IMR-90 (cell line): ENCODE results near the gene SLC2A6. TPM values are rescaled to one million over a fixed set of nuclear protein-coding genes. Genes with fewer than 3 reads are reported as not detected.

Source experiments
- ATAC-seq: fragments of 200-7000 bp; cut with Tn5 transposase; 2 replicates; pipeline ENCODE4 v1.9.1; 2020; ENCODE audit warnings: low read depth, mild to moderate bottlenecking, moderate library complexity
- BruUV-seq: library from RNA; stranded (reverse); fragments of 400-500 nt; replicated peaks from 2 replicates; lab custom pipeline; 2021; lab: Mats Ljungman, UMichigan
- CTCF ChIA-PET: fragments of 300-600 bp; formaldehyde crosslinking; extraction: SDS; loops from one replicate; lab custom pipeline; 2021; ENCODE audit warnings: antibody characterized with exemption; lab: Yijun Ruan, JAX
- POLR2A ChIA-PET: fragments of 300-600 bp; sonication (Branson Sonifier 250); formaldehyde crosslinking; loops from one replicate; lab custom pipeline; 2022; ENCODE audit warnings: antibody characterized with exemption; ENCODE audit not compliant: unreplicated experiment; lab: Charles Lee
- DNase-seq: peaks from one replicate; pipeline ENCODE4 v3.0.0; 2013
- H2AFZ ChIP-seq: replicated peaks from 2 replicates; pipeline ENCODE3; 2013; ENCODE audit warnings: low read length, mild to moderate bottlenecking; ENCODE audit not compliant: poor library complexity
- H2AK5ac ChIP-seq: 2 replicates; pipeline ENCODE4 v1.6.1; 2013; ENCODE audit warnings: low read depth, low read length, inconsistent platforms
- H2AK9ac ChIP-seq: replicated peaks from 2 replicates; pipeline ENCODE3; 2013; ENCODE audit warnings: mild to moderate bottlenecking, low read depth, low read length, moderate library complexity; ENCODE audit not compliant: poor library complexity
- H2BK120ac ChIP-seq: 2 replicates; pipeline ENCODE4 v1.6.1; 2013; ENCODE audit warnings: low read depth, low read length, inconsistent platforms
- H2BK15ac ChIP-seq: 3 replicates; pipeline ENCODE4 v1.6.1; 2013; ENCODE audit warnings: low read depth, low read length, inconsistent platforms
- H2BK20ac ChIP-seq: 2 replicates; pipeline ENCODE4 v1.6.1; 2013; ENCODE audit warnings: low read depth, mild to moderate bottlenecking, inconsistent platforms, low read length, moderate library complexity
- H2BK5ac ChIP-seq: 2 replicates; pipeline ENCODE4 v1.6.1; 2013; ENCODE audit warnings: mild to moderate bottlenecking, low read depth, low read length, inconsistent platforms; ENCODE audit not compliant: poor library complexity, severe bottlenecking
- H3K14ac ChIP-seq: replicated peaks from 2 replicates; pipeline ENCODE4 v1.6.1; 2013; ENCODE audit warnings: low read depth, low read length, inconsistent platforms
- H3K18ac ChIP-seq: 2 replicates; pipeline ENCODE4 v1.6.1; 2013; ENCODE audit warnings: low read depth, low read length, control low read depth
- H3K23ac ChIP-seq: 2 replicates; pipeline ENCODE4 v1.6.1; 2013; ENCODE audit warnings: low read depth, low read length, inconsistent platforms
- H3K27ac ChIP-seq: 2 replicates; pipeline ENCODE4 v1.5.1; 2013; ENCODE audit warnings: mild to moderate bottlenecking, control low read depth, low read length; ENCODE audit not compliant: insufficient read depth
- H3K27me3 ChIP-seq: 2 replicates; pipeline ENCODE4 v1.6.1; 2013; ENCODE audit warnings: low read length; ENCODE audit not compliant: control insufficient read depth, insufficient read depth
- H3K36me3 ChIP-seq: 2 replicates; pipeline ENCODE4 v1.6.1; 2013; ENCODE audit warnings: low read length, mixed read lengths; ENCODE audit not compliant: control insufficient read depth, insufficient read depth
- H3K4ac ChIP-seq: 2 replicates; pipeline ENCODE4 v1.6.1; 2013; ENCODE audit warnings: low read depth, low read length, inconsistent platforms
- H3K4me1 ChIP-seq: 2 replicates; pipeline ENCODE4 v1.6.1; 2013; ENCODE audit warnings: low read length, mixed read lengths; ENCODE audit not compliant: control insufficient read depth, insufficient read depth
- H3K4me2 ChIP-seq: 2 replicates; pipeline ENCODE4 v1.6.1; 2013; ENCODE audit warnings: low read depth, mild to moderate bottlenecking, control low read depth, low read length, moderate library complexity
- H3K4me3 ChIP-seq: 2 replicates; pipeline ENCODE4 v1.5.1; 2013; ENCODE audit warnings: low read depth, mild to moderate bottlenecking, control low read depth, low read length, moderate library complexity; ENCODE audit not compliant: insufficient read depth
- H3K56ac ChIP-seq: 2 replicates; pipeline ENCODE4 v1.6.1; 2013; ENCODE audit warnings: low read length, inconsistent platforms; ENCODE audit not compliant: insufficient read depth; ENCODE audit errors: extremely low read depth
- H3K79me1 ChIP-seq, 2 experiments: 2 replicates each; pipeline ENCODE4 v1.6.1; 2013; ENCODE audit warnings: low read length in 2 of 2, inconsistent platforms in 1 of 2, low read depth in 1 of 2
- H3K9ac ChIP-seq: 2 replicates; pipeline ENCODE4 v1.6.1; 2013; ENCODE audit warnings: low read depth, low read length, control low read depth
- H3K9me1 ChIP-seq: 2 replicates; pipeline ENCODE4 v1.6.1; 2013; ENCODE audit warnings: low read length, inconsistent platforms; ENCODE audit not compliant: insufficient read depth
- H3K9me3 ChIP-seq: 2 replicates; pipeline ENCODE4 v1.6.1; 2013; ENCODE audit warnings: low read length; ENCODE audit not compliant: control insufficient read depth, insufficient read depth
- H4K20me1 ChIP-seq: 2 replicates; pipeline ENCODE4 v1.6.1; 2013; ENCODE audit warnings: low read length, inconsistent platforms; ENCODE audit not compliant: insufficient read depth
- H4K5ac ChIP-seq: 2 replicates; pipeline ENCODE4 v1.6.1; 2013; ENCODE audit warnings: mild to moderate bottlenecking, low read depth, low read length, control low read depth
- H4K8ac ChIP-seq, 2 experiments: 2 replicates each; pipeline ENCODE4 v1.6.1; 2013; ENCODE audit warnings: low read depth in 2 of 2, low read length in 2 of 2, control low read depth in 1 of 2, inconsistent platforms in 1 of 2
- H4K91ac ChIP-seq: 2 replicates; pipeline ENCODE4 v1.6.1; 2013; ENCODE audit warnings: low read depth, low read length, inconsistent platforms; ENCODE audit not compliant: insufficient read depth
- BHLHE40 ChIP-seq: fragments of 150-350 bp; IDR thresholded peaks from 2 replicates; pipeline ENCODE4 v1.6.1; 2016; ENCODE audit warnings: mild to moderate bottlenecking, low read depth, low read length
- CEBPB ChIP-seq: IDR thresholded peaks from 2 replicates; pipeline ENCODE4 v1.6.1; 2012; ENCODE audit warnings: low read depth, low read length, improper control_type of control experiment
- CHD1 ChIP-seq: IDR thresholded peaks from 2 replicates; pipeline ENCODE4 v1.6.1; 2012; ENCODE audit warnings: low read depth, low read length, improper control_type of control experiment
- CTCF ChIP-seq: conservative IDR thresholded peaks from 2 replicates; pipeline ENCODE4 v1.5.1; 2012; ENCODE audit warnings: mild to moderate bottlenecking, low read depth, low read length, improper control_type of control experiment
- ELK1 ChIP-seq: fragments of 150-350 bp; IDR thresholded peaks from 2 replicates; pipeline ENCODE4 v1.6.1; 2016; ENCODE audit warnings: low read depth, mild to moderate bottlenecking, low read length, moderate library complexity, borderline replicate concordance
- FOS ChIP-seq: fragments of 150-350 bp; IDR thresholded peaks from 2 replicates; pipeline ENCODE4 v1.6.1; 2016; ENCODE audit warnings: low read depth, low read length
- MAFK ChIP-seq: IDR thresholded peaks from 2 replicates; pipeline ENCODE4 v1.6.1; 2012; ENCODE audit warnings: low read depth, low read length, improper control_type of control experiment
- MAZ ChIP-seq: IDR thresholded peaks from 2 replicates; pipeline ENCODE4 v1.6.1; 2012; ENCODE audit warnings: low read depth, mild to moderate bottlenecking, low read length, improper control_type of control experiment, moderate library complexity, borderline replicate concordance
- MXI1 ChIP-seq: IDR thresholded peaks from 2 replicates; pipeline ENCODE4 v1.6.1; 2012; ENCODE audit warnings: low read depth, mild to moderate bottlenecking, low read length, moderate library complexity, borderline replicate concordance
- NFE2L2 ChIP-seq: fragments of 150-350 bp; IDR thresholded peaks from 2 replicates; pipeline ENCODE4 v1.6.1; 2016; ENCODE audit warnings: low read depth, mild to moderate bottlenecking, low read length
- POLR2A ChIP-seq: IDR thresholded peaks from 2 replicates; pipeline ENCODE4 v1.6.1; 2012; ENCODE audit warnings: mild to moderate bottlenecking, low read depth, low read length
- RAD21 ChIP-seq: IDR thresholded peaks from 2 replicates; pipeline ENCODE4 v1.6.1; 2012; ENCODE audit warnings: low read length, improper control_type of control experiment
- RCOR1 ChIP-seq: IDR thresholded peaks from 2 replicates; pipeline ENCODE4 v1.6.1; 2012; ENCODE audit warnings: mild to moderate bottlenecking, low read length, improper control_type of control experiment; ENCODE audit not compliant: insufficient replicate concordance
- RFX5 ChIP-seq: IDR thresholded peaks from 2 replicates; pipeline ENCODE4 v1.8.0; 2012; ENCODE audit warnings: low read depth, mild to moderate bottlenecking, low read length, moderate library complexity
- SMC3 ChIP-seq: fragments of 150-350 bp; IDR thresholded peaks from 2 replicates; pipeline ENCODE4 v1.6.1; 2016; ENCODE audit warnings: low read depth, mild to moderate bottlenecking, antibody characterized with exemption, low read length, moderate library complexity
- USF2 ChIP-seq: fragments of 150-350 bp; IDR thresholded peaks from 2 replicates; pipeline ENCODE4 v1.6.1; 2017; ENCODE audit warnings: mild to moderate bottlenecking, antibody characterized with exemption, low read length, low read depth
- WGBS, 2 experiments: methylation state at CpG; one replicate each; pipeline versions ENCODE4 v1.1.5 to v1.1.7; 2013; ENCODE audit warnings: missing lambda C conversion rate in 2 of 2; ENCODE audit not compliant: insufficient read length in 1 of 2; ENCODE audit errors: extremely low coverage in 2 of 2; 5-methylcytosine and 5-hydroxymethylcytosine counted together
- dilution Hi-C: fragments of 300-500 bp; cut with HindIII; formaldehyde crosslinking; loops from one replicate; pipeline ENCODE4 v1.14.3; 2018; ENCODE audit warnings: low sequenced_read_pairs; ENCODE audit not compliant: unreplicated experiment
- in situ Hi-C: fragments of 300-500 bp; cut with MboI; formaldehyde crosslinking; loops from 3 replicates; pipeline ENCODE4 v1.14.3; 2019; ENCODE audit warnings: low sequenced_read_pairs, inconsistent platforms, mixed read lengths
- intact Hi-C: fragments of 100-400 bp; cut with micrococcal nuclease; formaldehyde crosslinking; loops from 2 replicates; pipeline ENCODE4 v1.10.0; 2022
- polyA plus RNA-seq, 3 experiments: library from polyadenylated mRNA; depleted of rRNA; stranded (reverse); fragments of >200 nt; gene quantifications; 2 replicates each; pipeline ENCODE4 v1.2.3, GENCODE V29; 2012; ENCODE audit warnings: low replicate concordance in 1 of 3
- total RNA-seq: library from RNA; depleted of rRNA; stranded (reverse); fragments of >200 nt; gene quantifications from 2 replicates; pipeline ENCODE4 v1.2.3, GENCODE V29; 2012

The SLC2A6 gene
- total and polyA plus RNA-seq, 2 of the 4 experiments (the other 2 are of a cell fraction), result 2.9 to 8.5 TPM

- dilution Hi-C loops, result no loop called here
- CTCF ChIA-PET, result no interaction called here
- in situ Hi-C loops, result no loop called here
- Histone ChIP-seq H3K23ac (no peak overlapping the region), H4K8ac (no peak overlapping the region), H3K4ac (no peak overlapping the region), H3K14ac (no peak overlapping the region), H3K9me3 (no peaks in the 10 kb centered on the region), H4K91ac (no peak overlapping the region), H2AK5ac (no peak overlapping the region), H2BK15ac (no peak overlapping the region), H3K9ac (no peak overlapping the region), H3K18ac (no peak overlapping the region), H3K27me3 (peaks cover 48% of the 10 kb centered on the region), H2BK120ac (no peak overlapping the region), H3K27ac (no peak overlapping the region), H2AFZ (no peak overlapping the region), H3K4me1 (no peaks in the 10 kb centered on the region), H3K4me3 (no peak overlapping the region), H3K56ac (no peak overlapping the region), H3K9me1 (peaks cover 6% of the 10 kb centered on the region; the same call in 1 of the 2 replicates), H4K5ac (no peak overlapping the region), H2AK9ac (no peak overlapping the region), H4K20me1 (peaks cover 3% of the 10 kb centered on the region; the same call in 1 of the 2 replicates), H3K79me1 (no peaks in the 10 kb centered on the region), H3K36me3 (no peaks in the 10 kb centered on the region), H2BK20ac (no peak overlapping the region), H2BK5ac (no peak overlapping the region), H3K4me2 (no peak overlapping the region)
- intact Hi-C loops, result no loop called here
- BruUV-seq, result no TSS peak
- 73% methylated on average over 7 of the region's 10 CpGs; no CpG with 5 or more reads in 1 of the 2 experiments for WGBS, 2 experiments
- DNase-seq (no peak), ATAC-seq (no peak)
- POLR2A ChIA-PET, result no interaction called here
- TF ChIP-seq RAD21 (no peak), CEBPB (no peak), FOS (no peak), RFX5 (no peak), MAFK (no peak), NFE2L2 (no peak), CHD1 (no peak), MXI1 (no peak), ELK1 (no peak), CTCF (no peak), MAZ (no peak), SMC3 (no peak), RCOR1 (no peak), POLR2A (no peak), BHLHE40 (no peak), USF2 (no peak)
Observed at GRCh38 chr9:133515240-133515610, 36.3 kb upstream of the SLC2A6 start.
